Measurements from ENCODE around the gene SPDYE2B.
"Not testable (repeated sequence)": the region's sequence is repeated elsewhere in the genome, so short reads cannot be mapped to it uniquely, and the experiment has no call there.

The SPDYE2B gene

DNA sequence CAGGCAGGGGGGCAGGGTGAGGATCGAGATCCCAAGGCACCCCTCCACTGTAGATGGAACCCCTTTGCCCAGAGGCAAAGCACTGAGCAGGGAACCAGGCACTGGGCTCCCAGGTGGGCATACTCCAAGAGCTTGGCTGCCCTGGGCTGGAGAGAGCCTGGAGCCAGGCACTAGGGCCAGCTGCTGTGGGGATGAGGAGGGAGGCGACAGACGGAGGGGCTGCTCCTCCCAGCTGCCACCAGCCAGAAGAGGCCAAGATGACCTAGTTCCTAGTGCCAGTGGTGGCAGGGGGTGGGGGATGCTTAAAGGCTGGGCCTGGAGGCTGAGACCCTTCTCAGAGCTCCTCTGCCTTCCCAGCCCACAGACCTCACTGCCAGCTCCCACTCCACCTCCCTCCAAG, 35.2 kb upstream of the SPDYE2B start:
- H3K4me3 ChIP-seq (ENCODE audit: extremely low read depth, insufficient read depth, low read length, poor library complexity, severe bottlenecking); H3K36me3 ChIP-seq (ENCODE audit: control insufficient read depth, insufficient read depth, low read length); H3K9me3 ChIP-seq (ENCODE audit: control insufficient read depth, low read length); H3K27ac ChIP-seq (ENCODE audit: low read depth, low read length, severe bottlenecking); H3K4me1 ChIP-seq (ENCODE audit: control insufficient read depth, insufficient read depth, low read length, poor library complexity, severe bottlenecking): not testable (repeated sequence)
- no CpG with 5 or more reads among the region's 3 CpGs for WGBS, 2 experiments (ENCODE audit: insufficient coverage in 2 of 2)

DNA sequence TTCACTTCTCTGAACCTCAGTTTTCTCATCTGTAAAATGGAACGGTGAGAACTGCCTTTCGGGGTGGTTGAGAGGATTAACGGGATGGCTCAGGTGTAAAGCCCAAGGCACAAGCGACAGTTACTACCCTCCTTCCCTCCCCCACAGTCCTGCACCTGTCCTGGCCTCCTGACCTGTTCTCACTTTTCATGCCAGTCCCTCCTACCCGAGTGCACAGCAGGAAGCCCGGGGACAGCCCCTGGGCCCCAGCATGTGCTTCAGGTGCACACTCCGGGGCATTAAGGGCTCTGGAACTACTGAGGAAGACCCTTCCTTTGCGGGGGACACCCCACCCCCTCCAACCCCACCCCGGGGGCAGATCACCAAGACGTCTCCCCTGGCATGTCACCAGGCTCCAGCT, 34.2 kb upstream of the SPDYE2B start:
- H3K27ac ChIP-seq (ENCODE audit: low read depth, low read length, severe bottlenecking); H3K4me3 ChIP-seq (ENCODE audit: extremely low read depth, insufficient read depth, low read length, poor library complexity, severe bottlenecking); H3K4me1 ChIP-seq (ENCODE audit: control insufficient read depth, insufficient read depth, low read length, poor library complexity, severe bottlenecking); H3K9me3 ChIP-seq (ENCODE audit: control insufficient read depth, low read length); H3K36me3 ChIP-seq (ENCODE audit: control insufficient read depth, insufficient read depth, low read length): not testable (repeated sequence)
- no CpG with 5 or more reads among the region's 10 CpGs for WGBS, 2 experiments (ENCODE audit: insufficient coverage in 2 of 2)

DNA sequence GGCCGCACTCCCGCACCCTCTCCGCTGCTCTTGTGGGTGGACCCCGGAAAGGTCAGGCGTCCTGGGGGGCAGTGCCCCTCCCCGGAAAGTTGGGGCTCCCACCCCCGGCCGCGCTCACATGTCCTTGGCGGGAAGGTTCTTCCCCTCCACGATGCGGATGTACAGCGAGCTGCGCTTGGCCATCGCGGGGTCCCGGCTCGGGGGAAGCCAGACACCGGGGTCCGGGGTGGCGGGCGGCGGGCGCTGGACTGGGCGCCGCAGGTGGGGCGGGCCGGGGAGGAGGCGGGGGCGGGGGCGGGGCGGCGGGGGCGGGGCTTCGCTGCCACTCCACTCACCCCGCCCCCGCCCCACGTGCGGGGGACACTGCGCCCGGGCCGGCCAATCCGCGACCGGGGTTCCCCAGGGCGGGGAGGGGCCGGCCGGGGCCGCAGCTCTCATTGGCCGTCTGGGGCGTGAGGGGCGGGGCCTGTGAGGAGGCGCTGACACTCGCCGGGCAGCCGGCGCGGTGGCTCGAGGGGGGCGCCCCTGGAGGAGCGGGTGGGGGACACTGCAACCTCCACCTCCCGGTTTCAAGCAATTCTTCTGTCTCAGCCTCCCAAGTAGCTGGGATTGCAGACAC, 33.5 kb upstream of the SPDYE2B start, which contains the start of gene RASA4:
Gene RASA4 (minus strand): TSS at position 250 of the 619 bp plus-strand sequence. CDS start 67 bp downstream, at position 183.
- H3K36me3 ChIP-seq (ENCODE audit: control insufficient read depth, insufficient read depth, low read length); H3K9me3 ChIP-seq (ENCODE audit: control insufficient read depth, low read length); H3K4me1 ChIP-seq (ENCODE audit: control insufficient read depth, insufficient read depth, low read length, poor library complexity, severe bottlenecking); H3K27ac ChIP-seq (ENCODE audit: low read depth, low read length, severe bottlenecking): not testable (repeated sequence)
- WGBS, 2 experiments (ENCODE audit: insufficient coverage in 2 of 2) = no CpG with 5 or more reads among the region's 62 CpGs
- peak within 1 kb of the TSS; percentile 34 for H3K4me3 ChIP-seq (ENCODE audit: extremely low read depth, insufficient read depth, low read length, poor library complexity, severe bottlenecking)

DNA sequence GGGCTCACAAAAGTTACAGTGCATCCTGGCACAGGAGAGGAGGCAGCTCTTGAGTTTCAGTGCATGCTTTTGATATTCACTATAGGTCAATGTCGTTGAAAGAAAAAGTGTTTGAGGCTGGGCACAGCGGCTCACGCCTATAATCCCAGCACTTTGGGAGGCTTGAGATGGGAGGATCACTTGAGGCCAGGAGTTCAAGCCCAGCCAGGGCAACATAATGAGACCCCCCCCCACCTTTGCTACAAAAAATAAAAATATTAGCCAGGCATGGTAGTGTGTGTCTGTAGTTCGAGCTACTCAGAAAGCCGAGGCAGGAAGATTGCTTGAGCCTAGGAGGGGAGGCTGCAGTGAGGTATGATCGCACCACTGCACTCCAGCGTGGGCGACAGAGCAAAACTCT, 32.0 kb upstream of the SPDYE2B start:
- H3K9me3 ChIP-seq (ENCODE audit: control insufficient read depth, low read length); H3K27ac ChIP-seq (ENCODE audit: low read depth, low read length, severe bottlenecking); H3K4me3 ChIP-seq (ENCODE audit: extremely low read depth, insufficient read depth, low read length, poor library complexity, severe bottlenecking); H3K4me1 ChIP-seq (ENCODE audit: control insufficient read depth, insufficient read depth, low read length, poor library complexity, severe bottlenecking); H3K36me3 ChIP-seq (ENCODE audit: control insufficient read depth, insufficient read depth, low read length): not testable (repeated sequence)
- 60 to 100% methylated on average over 1 to 2 of the region's 8 CpGs for WGBS, 2 experiments (ENCODE audit: insufficient coverage in 2 of 2)

DNA sequence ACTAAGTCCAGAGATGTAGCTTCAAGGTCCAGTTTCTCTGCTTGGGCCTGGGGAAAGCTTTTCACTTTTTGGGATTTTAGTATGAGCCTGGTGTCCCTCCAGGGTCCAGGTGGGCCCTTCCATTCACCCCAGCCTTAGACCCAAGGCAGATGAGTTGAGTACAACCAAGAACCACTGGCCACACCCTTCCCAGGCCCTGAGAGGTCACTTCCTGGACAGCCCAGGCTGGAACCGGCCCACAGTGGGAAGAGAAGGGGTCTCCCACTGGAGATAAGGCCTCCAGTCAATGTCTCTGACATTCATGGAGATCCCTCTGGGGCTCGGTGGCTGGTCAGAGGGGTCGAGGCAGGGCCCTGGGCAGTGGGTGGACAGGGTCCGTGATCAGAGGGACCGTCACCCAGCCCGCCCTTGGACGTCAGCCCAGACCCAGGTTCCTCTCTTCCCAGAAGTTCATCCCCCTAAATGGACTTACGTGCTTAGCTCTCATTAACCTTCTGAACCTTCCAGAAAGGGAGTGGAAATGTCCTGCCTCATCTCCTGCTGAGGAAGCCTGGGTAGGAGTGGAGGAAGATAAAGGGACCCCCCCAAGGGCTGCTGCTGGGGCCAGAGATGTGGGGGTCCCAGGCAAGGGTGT, 22.7 kb upstream of the SPDYE2B start:
- H3K4me3 ChIP-seq (ENCODE audit: extremely low read depth, insufficient read depth, low read length, poor library complexity, severe bottlenecking); H3K27ac ChIP-seq (ENCODE audit: low read depth, low read length, severe bottlenecking); H3K4me1 ChIP-seq (ENCODE audit: control insufficient read depth, insufficient read depth, low read length, poor library complexity, severe bottlenecking); H3K36me3 ChIP-seq (ENCODE audit: control insufficient read depth, insufficient read depth, low read length); H3K9me3 ChIP-seq (ENCODE audit: control insufficient read depth, low read length): not testable (repeated sequence)
- no CpG with 5 or more reads among the region's 8 CpGs for WGBS, 2 experiments (ENCODE audit: insufficient coverage in 2 of 2)

DNA sequence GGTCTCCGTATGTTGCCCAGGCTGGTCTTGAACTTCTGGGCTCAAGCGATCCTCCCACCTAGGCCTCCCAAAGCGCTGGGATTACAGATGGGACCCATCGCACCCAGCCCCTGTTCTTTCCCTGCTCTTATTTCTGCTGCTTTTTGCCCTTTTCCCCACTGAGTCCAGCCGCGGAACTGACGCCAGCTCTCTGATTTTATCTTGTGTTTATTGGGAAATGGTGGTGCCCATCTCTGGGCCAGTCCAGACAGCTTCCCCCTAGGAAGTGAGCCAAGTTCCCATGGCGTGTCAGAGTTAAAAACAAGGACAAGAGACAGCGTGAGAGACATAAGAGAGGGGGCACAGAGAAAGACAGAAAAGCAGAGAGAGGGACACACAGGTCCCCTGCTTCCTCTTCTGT, 19.5 kb upstream of the SPDYE2B start:
- not testable (repeated sequence) for H3K36me3 ChIP-seq (ENCODE audit: control insufficient read depth, insufficient read depth, low read length); H3K9me3 ChIP-seq (ENCODE audit: control insufficient read depth, low read length); H3K4me1 ChIP-seq (ENCODE audit: control insufficient read depth, insufficient read depth, low read length, poor library complexity, severe bottlenecking); H3K4me3 ChIP-seq (ENCODE audit: extremely low read depth, insufficient read depth, low read length, poor library complexity, severe bottlenecking); H3K27ac ChIP-seq (ENCODE audit: low read depth, low read length, severe bottlenecking)
- WGBS, 2 experiments (ENCODE audit: insufficient coverage in 2 of 2) = no CpG with 5 or more reads among the region's 9 CpGs

DNA sequence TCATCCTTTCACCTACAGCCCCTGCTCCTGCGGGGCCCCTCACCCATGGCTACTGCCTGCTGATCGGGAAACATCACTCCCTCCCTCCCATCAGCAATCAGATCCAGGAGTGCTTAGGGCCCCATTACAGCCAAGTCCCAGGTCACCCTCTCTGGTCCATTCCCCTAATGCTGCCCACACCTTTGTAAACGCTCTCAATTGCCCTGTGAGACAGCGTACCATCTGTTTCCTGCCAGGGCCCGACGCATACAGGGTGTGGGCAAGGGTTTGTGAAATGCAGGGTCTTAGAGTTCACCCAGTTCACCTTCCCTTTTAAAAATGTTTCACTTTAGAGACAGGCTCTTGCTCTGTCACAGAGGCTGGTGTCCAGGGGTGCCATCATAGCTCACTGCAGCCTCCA, 15.8 kb upstream of the SPDYE2B start:
- H3K27ac ChIP-seq (ENCODE audit: low read depth, low read length, severe bottlenecking); H3K4me1 ChIP-seq (ENCODE audit: control insufficient read depth, insufficient read depth, low read length, poor library complexity, severe bottlenecking); H3K9me3 ChIP-seq (ENCODE audit: control insufficient read depth, low read length); H3K4me3 ChIP-seq (ENCODE audit: extremely low read depth, insufficient read depth, low read length, poor library complexity, severe bottlenecking); H3K36me3 ChIP-seq (ENCODE audit: control insufficient read depth, insufficient read depth, low read length): not testable (repeated sequence)
- WGBS, 2 experiments (ENCODE audit: insufficient coverage in 2 of 2) = 93 to 100% methylated on average over 2 of the region's 6 CpGs

DNA sequence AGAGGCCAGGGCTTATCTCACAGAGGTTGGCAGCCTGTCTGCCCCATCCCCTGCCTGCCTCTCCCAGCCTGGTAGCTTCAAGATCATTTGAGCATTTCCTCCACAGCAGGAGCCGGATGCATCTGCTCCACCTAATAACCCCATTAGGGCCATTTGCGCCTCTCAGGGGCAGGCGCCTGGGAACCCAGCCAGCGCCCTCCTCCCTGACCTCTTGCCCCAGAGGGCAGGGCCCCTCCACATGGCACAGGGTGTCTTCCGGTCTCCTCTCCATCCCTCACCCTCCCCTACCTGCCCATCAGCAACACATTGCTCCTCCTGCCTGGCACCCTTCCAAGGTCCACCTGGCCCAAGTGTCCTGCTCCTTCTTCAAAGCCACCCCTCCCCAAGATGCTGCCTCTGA, 14.8 kb upstream of the SPDYE2B start:
- not testable (repeated sequence) for H3K9me3 ChIP-seq (ENCODE audit: control insufficient read depth, low read length); H3K4me3 ChIP-seq (ENCODE audit: extremely low read depth, insufficient read depth, low read length, poor library complexity, severe bottlenecking); H3K27ac ChIP-seq (ENCODE audit: low read depth, low read length, severe bottlenecking); H3K4me1 ChIP-seq (ENCODE audit: control insufficient read depth, insufficient read depth, low read length, poor library complexity, severe bottlenecking); H3K36me3 ChIP-seq (ENCODE audit: control insufficient read depth, insufficient read depth, low read length)
- WGBS, 2 experiments (ENCODE audit: insufficient coverage in 2 of 2) = no CpG with 5 or more reads among the region's 5 CpGs

DNA sequence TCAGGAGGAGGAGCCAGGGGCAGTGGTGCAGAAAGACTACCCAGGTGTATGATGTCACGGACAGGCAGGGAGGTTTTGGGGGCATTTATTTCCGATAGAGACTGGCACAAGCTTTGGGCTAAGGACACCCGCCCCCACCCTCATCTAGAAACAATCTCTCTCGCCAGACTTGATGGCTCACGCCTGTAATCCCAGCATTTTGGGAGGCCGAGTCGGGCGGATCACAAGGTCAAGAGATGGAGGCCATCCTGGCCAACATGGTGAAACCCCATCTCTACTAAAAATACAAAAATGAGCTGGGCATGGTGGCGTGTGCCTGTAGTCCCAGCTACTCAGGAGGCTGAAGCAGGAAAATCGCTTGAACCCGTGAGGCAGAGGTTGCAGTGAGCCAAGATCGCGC, 13.2 kb upstream of the SPDYE2B start:
- H3K9me3 ChIP-seq (ENCODE audit: control insufficient read depth, low read length); H3K27ac ChIP-seq (ENCODE audit: low read depth, low read length, severe bottlenecking); H3K36me3 ChIP-seq (ENCODE audit: control insufficient read depth, insufficient read depth, low read length); H3K4me1 ChIP-seq (ENCODE audit: control insufficient read depth, insufficient read depth, low read length, poor library complexity, severe bottlenecking); H3K4me3 ChIP-seq (ENCODE audit: extremely low read depth, insufficient read depth, low read length, poor library complexity, severe bottlenecking): not testable (repeated sequence)
- 81 to 100% methylated on average over 4 to 5 of the region's 13 CpGs for WGBS, 2 experiments (ENCODE audit: insufficient coverage in 2 of 2)

DNA sequence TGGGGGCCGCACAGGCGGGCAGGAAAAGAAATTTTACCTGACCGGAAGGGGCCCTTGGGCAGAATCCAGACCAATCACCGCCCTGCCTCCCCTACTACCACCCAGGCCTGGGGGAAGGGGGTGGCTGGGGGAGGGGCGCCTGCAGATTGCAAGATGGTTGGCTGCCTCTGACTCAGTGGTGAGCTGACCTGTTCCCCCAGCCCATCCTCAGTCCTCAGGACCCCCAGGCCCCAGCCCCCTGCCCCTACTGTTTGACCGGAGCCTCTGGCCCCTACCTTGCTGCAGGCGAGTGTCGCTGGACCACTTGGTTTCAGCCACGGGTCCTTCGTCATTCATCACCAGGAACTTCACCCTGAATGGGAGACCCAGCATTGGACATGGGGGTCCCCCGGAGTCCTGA, 11.3 kb upstream of the SPDYE2B start:
- not testable (repeated sequence) for H3K36me3 ChIP-seq (ENCODE audit: control insufficient read depth, insufficient read depth, low read length); H3K27ac ChIP-seq (ENCODE audit: low read depth, low read length, severe bottlenecking); H3K9me3 ChIP-seq (ENCODE audit: control insufficient read depth, low read length); H3K4me1 ChIP-seq (ENCODE audit: control insufficient read depth, insufficient read depth, low read length, poor library complexity, severe bottlenecking); H3K4me3 ChIP-seq (ENCODE audit: extremely low read depth, insufficient read depth, low read length, poor library complexity, severe bottlenecking)
- 95% methylated on average over 4 of the region's 11 CpGs; no CpG with 5 or more reads in 1 of the 2 experiments for WGBS, 2 experiments (ENCODE audit: insufficient coverage in 2 of 2)

DNA sequence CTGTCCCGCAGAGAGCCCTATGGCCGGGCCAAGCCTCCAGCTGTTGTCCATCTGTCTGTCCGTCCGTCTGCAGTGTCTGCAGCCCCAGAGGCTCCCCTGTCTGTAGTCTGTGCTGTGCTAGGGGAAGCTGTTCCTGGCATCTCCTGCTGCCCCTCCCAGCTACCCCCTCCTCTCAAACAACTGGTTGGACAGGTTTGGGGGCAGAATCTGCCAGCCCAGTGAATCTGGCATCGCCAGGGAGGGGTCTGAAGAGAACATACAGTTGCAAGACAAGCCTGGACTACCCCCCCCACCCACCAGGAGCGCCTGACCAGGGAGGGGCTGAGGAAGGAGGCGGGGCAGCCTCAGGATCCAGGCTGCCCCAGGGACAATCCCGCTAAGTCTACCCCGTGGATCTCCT, 7.4 kb upstream of the SPDYE2B start, which contains the start of gene UPK3BL1:
Gene UPK3BL1 (minus strand): TSS at position 101 of the 400 bp plus-strand sequence. CDS start 50 bp downstream, at position 51.
- not testable (repeated sequence) for H3K4me1 ChIP-seq (ENCODE audit: control insufficient read depth, insufficient read depth, low read length, poor library complexity, severe bottlenecking); H3K27ac ChIP-seq (ENCODE audit: low read depth, low read length, severe bottlenecking); H3K36me3 ChIP-seq (ENCODE audit: control insufficient read depth, insufficient read depth, low read length); H3K4me3 ChIP-seq (ENCODE audit: extremely low read depth, insufficient read depth, low read length, poor library complexity, severe bottlenecking); H3K9me3 ChIP-seq (ENCODE audit: control insufficient read depth, low read length)
- no CpG with 5 or more reads among the region's 9 CpGs for WGBS, 2 experiments (ENCODE audit: insufficient coverage in 2 of 2)
